Measurements from ENCODE around the gene RRP1.

RRP1 gene

DNA sequence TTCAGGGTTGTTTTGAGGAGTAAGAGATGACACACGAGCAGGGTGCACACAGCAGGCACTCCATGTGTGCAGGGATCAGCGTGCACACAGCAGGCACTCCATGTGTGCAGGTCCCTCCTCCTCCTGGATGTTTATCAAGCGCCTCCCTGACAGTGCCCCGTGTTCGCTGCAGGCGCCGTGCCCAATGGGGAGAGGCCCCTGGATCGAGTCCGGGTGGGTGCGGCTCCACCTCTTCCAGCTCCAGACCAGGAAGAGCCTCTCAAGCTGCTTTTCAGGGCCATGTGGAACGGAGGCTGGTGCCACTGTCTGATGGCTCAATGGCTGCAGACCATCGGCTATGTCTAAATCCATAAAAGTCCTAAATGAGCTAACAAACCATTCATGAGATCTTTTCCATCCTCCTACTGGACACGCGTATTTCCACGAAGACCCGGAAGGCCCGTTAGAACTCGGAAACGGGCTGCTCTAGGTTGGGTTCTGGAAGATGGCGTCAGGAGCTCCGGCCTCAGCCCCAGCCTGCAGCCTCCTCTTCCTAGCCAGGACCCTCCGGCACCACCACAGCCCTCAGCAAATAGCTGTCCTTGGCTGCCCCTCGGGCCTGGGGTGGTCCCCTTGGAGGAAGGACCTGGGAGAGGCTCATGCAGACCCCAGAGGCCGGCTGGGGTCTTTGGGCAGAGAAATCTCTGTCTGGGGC, 36.0 kb downstream of the RRP1 start:
- TF ChIP-seq CTCF (IDR thresholded peaks at IDR 0.05; ENCODE audit: poor library complexity, severe bottlenecking) = no peak
- H3K27me3 ChIP-seq (ENCODE audit: insufficient read depth, poor library complexity, severe bottlenecking) = no peaks in the 10 kb centered on the region
- H3K4me3 ChIP-seq (ENCODE audit: severe bottlenecking) = no peak overlapping the region
- no peak for ATAC-seq (ENCODE audit: low read depth)
- H3K36me3 ChIP-seq (ENCODE audit: low read depth) = no peaks in the 10 kb centered on the region
- H3K9me3 ChIP-seq (ENCODE audit: severe bottlenecking) = no peaks in the 10 kb centered on the region
- no peak for DNase-seq (ENCODE audit: low spot score)
- no peaks in the 10 kb centered on the region for H3K4me1 ChIP-seq (ENCODE audit: insufficient read depth, poor library complexity, severe bottlenecking)
- H3K27ac ChIP-seq (ENCODE audit: poor library complexity, severe bottlenecking) = no peak overlapping the region

DNA sequence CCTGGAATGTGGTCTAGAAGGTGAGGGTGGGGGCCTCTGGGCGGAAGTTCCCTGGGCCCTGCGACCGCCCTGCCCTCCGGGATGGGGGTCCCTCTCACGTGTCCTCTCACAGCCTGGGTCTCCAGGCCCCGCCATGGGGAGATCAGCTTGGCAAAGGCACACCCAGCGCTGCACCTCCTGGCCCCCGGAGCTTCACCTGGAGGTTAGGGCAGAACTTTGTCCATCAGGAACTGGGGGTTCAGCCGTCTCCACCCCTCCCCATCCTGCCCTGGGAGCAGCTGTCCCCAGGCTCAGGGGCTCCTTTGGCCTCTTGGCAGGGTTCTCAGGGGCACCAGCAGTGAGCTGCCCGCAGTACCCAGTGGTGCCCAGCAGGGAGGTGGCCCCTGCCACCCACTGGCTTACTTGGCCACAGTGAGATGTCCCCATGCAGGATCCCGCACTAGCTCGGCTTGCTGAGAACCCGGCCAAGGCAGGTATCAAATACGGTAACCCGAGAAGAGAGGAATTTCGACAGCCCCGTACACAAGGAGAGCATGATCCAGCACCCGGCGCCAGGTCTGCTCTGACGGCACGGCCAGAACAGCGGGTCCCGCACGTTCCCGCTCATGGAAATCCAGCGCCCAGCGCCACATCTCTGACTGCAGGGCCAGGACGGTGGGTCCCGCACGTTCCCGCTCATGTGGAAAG, 36.7 kb downstream of the RRP1 start:
- Histone ChIP-seq H3K4me1 (ENCODE audit: insufficient read depth, poor library complexity, severe bottlenecking) (no peaks in the 10 kb centered on the region), H3K36me3 (ENCODE audit: low read depth) (no peaks in the 10 kb centered on the region), H3K9me3 (ENCODE audit: severe bottlenecking) (no peaks in the 10 kb centered on the region), H3K4me3 (ENCODE audit: severe bottlenecking) (no peak overlapping the region), H3K27ac (ENCODE audit: poor library complexity, severe bottlenecking) (no peak overlapping the region), H3K27me3 (ENCODE audit: insufficient read depth, poor library complexity, severe bottlenecking) (no peaks in the 10 kb centered on the region)
- ATAC-seq (ENCODE audit: low read depth) (peak; percentile 43), DNase-seq (ENCODE audit: low spot score) (peak; percentile 52)
- no peak for TF ChIP-seq CTCF (IDR thresholded peaks at IDR 0.05; ENCODE audit: poor library complexity, severe bottlenecking)

- H3K4me1 ChIP-seq (ENCODE audit: insufficient read depth, poor library complexity, severe bottlenecking) = no peaks in the 10 kb centered on the region
- no peak overlapping the region for H3K4me3 ChIP-seq (ENCODE audit: severe bottlenecking)
- H3K27ac ChIP-seq (ENCODE audit: poor library complexity, severe bottlenecking) = no peak overlapping the region
- ATAC-seq (ENCODE audit: low read depth) (peak; percentile 7; the same call in 1 of the 3 replicates), DNase-seq (ENCODE audit: low spot score) (peak; percentile 68)
- no peaks in the 10 kb centered on the region for H3K9me3 ChIP-seq (ENCODE audit: severe bottlenecking)
- no peaks in the 10 kb centered on the region for H3K36me3 ChIP-seq (ENCODE audit: low read depth)
- TF ChIP-seq CTCF (IDR thresholded peaks at IDR 0.05; ENCODE audit: poor library complexity, severe bottlenecking) = no peak
- no peaks in the 10 kb centered on the region for H3K27me3 ChIP-seq (ENCODE audit: insufficient read depth, poor library complexity, severe bottlenecking)
Measured at GRCh38 chr21:43826623-43826974, 37.2 kb downstream of the RRP1 start.

GRCh38 chr21:43827015-43827611, 37.7 kb downstream of the RRP1 start:
- no peaks in the 10 kb centered on the region for H3K36me3 ChIP-seq (ENCODE audit: low read depth)
- H3K9me3 ChIP-seq (ENCODE audit: severe bottlenecking) = no peaks in the 10 kb centered on the region
- no peak for TF ChIP-seq CTCF (IDR thresholded peaks at IDR 0.05; ENCODE audit: poor library complexity, severe bottlenecking)
- no peak overlapping the region for H3K27ac ChIP-seq (ENCODE audit: poor library complexity, severe bottlenecking)
- no peak for DNase-seq (ENCODE audit: low spot score)
- H3K27me3 ChIP-seq (ENCODE audit: insufficient read depth, poor library complexity, severe bottlenecking) = no peaks in the 10 kb centered on the region
- H3K4me3 ChIP-seq (ENCODE audit: severe bottlenecking) = no peak overlapping the region
- H3K4me1 ChIP-seq (ENCODE audit: insufficient read depth, poor library complexity, severe bottlenecking) = no peaks in the 10 kb centered on the region
- peak; percentile 55 for ATAC-seq (ENCODE audit: low read depth)
